Coronary artery (tissue), 2 donors: ENCODE results near the gene CHST15.

Source experiments
- DNase-seq: peaks from one replicate; pipeline ENCODE4 v3.0.0-alpha.2; 2017; ENCODE audit warnings: low spot score
- H3K27ac ChIP-seq, 2 donors: fragments of 200-600 bp; sonication (generic); one replicate each; pipeline ENCODE4 v1.5.1; 2016 to 2019
- H3K4me3 ChIP-seq: fragments of 200-600 bp; sonication (generic); 2 replicates; pipeline ENCODE4 v1.5.1; 2016; ENCODE audit warnings: mild to moderate bottlenecking, moderate library complexity
- TF ChIP-seq, protein P1 (sequence below): fragments of 200-600 bp; sonication (generic); IDR thresholded peaks from one replicate; pipeline ENCODE4 v1.5.1; 2019; ENCODE audit warnings: antibody characterized with exemption

CHST15 gene

DNA sequence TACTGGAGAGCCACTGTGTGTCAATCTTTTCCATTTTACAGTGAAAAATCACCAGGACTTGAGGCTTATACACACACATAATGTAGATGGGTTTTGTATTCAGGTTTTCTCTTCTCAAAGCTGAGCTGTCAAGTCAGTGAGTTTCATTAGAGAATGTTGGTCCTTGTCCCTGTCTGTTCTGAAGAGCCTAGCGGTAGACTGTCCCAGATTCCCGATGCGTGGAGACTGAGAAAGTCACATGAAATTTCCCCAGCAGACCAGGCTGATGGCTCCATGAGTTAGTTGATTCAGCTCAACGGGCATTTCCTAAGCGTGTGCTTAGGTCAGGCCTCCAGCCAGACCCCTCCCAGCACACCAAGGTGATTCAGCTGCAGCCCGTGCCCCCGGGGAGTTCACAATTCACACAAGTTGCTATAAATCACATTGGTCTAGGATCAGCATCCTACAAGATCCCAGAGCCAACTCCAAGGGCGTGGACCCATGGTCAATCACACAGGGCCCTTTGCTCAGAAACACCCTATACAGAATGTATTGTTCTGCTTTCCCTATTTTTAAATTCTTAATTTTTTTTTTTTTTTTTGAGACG, 17.2 kb downstream of the CHST15 start:
- TF ChIP-seq, protein P1, sequence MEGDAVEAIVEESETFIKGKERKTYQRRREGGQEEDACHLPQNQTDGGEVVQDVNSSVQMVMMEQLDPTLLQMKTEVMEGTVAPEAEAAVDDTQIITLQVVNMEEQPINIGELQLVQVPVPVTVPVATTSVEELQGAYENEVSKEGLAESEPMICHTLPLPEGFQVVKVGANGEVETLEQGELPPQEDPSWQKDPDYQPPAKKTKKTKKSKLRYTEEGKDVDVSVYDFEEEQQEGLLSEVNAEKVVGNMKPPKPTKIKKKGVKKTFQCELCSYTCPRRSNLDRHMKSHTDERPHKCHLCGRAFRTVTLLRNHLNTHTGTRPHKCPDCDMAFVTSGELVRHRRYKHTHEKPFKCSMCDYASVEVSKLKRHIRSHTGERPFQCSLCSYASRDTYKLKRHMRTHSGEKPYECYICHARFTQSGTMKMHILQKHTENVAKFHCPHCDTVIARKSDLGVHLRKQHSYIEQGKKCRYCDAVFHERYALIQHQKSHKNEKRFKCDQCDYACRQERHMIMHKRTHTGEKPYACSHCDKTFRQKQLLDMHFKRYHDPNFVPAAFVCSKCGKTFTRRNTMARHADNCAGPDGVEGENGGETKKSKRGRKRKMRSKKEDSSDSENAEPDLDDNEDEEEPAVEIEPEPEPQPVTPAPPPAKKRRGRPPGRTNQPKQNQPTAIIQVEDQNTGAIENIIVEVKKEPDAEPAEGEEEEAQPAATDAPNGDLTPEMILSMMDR, result no peak
- Histone ChIP-seq H3K27ac (no peak overlapping the region), H3K4me3 (no peak overlapping the region)
- DNase-seq, result no peak

DNA sequence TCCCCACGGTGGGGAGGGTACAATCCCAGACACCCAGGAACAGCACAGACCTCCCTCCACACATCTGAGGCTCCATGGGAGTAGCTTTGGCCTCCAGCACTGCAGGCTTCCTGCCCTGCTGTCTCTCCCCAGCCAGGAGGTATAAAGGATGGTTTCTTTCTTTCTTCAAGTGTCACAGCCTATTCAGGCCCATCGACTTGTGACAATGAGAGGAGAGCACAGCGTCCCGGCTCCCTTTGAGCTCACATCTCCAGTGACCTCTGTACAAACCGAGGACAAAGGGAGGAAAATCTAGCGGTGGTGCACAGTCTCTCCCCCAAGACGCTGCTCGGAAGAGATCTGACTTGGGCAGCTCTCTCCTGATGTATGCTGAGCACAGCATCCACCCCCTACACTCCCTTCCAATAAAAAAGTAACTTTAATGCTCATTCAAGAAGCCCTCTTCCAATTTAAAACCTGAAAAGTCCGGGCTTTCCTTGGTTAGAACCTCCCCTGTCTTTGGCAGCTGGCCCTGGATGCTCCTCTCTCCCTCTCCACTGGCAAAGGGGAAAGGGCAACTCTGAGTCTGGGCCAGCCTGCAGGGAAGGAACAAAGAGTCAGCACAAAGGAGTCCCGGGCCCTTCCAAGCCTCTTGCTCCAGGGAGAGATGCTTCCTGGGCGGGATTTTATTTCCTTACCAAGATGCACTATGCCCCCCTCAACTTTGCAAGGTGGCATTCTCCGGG, 18.0 kb downstream of the CHST15 start:
- no peak for DNase-seq
- Histone ChIP-seq H3K4me3 (no peak overlapping the region), H3K27ac (no peak overlapping the region)
- TF ChIP-seq, protein P1, result no peak

- TF ChIP-seq, protein P1, result no peak
- H3K27ac ChIP-seq, result no peak overlapping the region
- H3K4me3 ChIP-seq, result no peak overlapping the region
- DNase-seq, result no peak
Observed at GRCh38 chr10:124074501-124075109, 18.8 kb downstream of the CHST15 start.

DNA sequence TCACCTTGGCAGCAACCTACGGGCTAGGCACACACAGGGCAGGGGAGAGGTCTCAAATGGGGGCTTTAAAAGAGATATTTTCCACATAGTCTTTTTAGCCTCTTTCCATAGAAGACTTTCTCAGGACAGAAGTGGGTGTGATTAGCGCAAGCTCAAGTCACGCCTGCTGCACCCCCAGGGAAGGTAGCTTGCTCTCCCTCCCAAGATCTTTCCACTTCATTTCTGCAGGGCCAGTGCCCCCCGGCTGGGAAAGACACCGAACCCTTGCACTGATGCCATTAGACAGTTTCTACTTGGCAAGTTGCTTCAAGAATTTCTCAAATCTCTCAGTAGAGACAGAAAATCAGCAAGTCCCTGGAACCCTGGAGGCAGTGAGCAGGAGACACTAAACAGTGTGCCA, 19.4 kb downstream of the CHST15 start:
- Histone ChIP-seq H3K27ac (no peak overlapping the region), H3K4me3 (no peak overlapping the region)
- TF ChIP-seq, protein P1, result no peak
- no peak for DNase-seq

GRCh38 chr10:124072541-124072940, 20.9 kb downstream of the CHST15 start:
- Histone ChIP-seq H3K27ac (no peak overlapping the region), H3K4me3 (no peak overlapping the region)
- DNase-seq, result no peak
- TF ChIP-seq, protein P1, result no peak

DNA sequence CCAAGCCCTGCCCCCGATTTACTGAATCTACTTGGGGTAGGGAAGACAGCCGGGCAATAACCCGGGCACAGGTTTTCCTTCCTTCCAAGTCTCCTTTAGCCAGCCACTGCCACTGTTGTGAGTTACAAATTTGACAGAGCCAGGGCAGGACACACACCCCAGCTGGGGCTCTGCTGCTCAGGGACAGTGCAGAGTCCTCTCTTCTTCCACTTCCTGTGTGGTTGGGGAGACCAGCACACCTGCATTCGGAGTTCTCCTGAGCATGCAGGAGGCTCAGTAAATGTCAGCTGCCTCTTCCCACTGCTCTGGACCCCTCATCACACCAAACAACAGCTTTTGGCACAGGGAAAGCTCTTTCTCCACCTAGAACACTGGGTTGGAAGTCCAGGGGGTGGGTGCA, 21.3 kb downstream of the CHST15 start:
- TF ChIP-seq, protein P1, result no peak
- H3K27ac ChIP-seq, result no peak overlapping the region
- no peak for DNase-seq
- no peak overlapping the region for H3K4me3 ChIP-seq

- no peak for DNase-seq
- no peak overlapping the region for H3K27ac ChIP-seq
- TF ChIP-seq, protein P1, result no peak
- H3K4me3 ChIP-seq, result no peak overlapping the region
Observed at GRCh38 chr10:124071141-124071540, 22.3 kb downstream of the CHST15 start.
